HG02642 (cell line): ENCODE measurements around the gene PCNX2.

ENCODE experiments used
- ATAC-seq: cut with Tn5 transposase; IDR thresholded peaks from one replicate; pipeline ENCODE4 v1.9.1; 2021; ENCODE audit warnings: mild to moderate bottlenecking; ENCODE audit not compliant: unreplicated experiment, poor library complexity

The PCNX2 gene

GRCh38 chr1:233295237-233295974, at the start of gene PCNX2:
Gene PCNX2, minus strand, starts transcription at chr1:233295725. Its CDS starts 247 bp downstream, at chr1:233295478.
- ATAC-seq, result peak; percentile 96

- no peak for ATAC-seq
These were observed 47.7 kb upstream of the PCNX2 start for GRCh38 chr1:233343262-233343661.

GRCh38 chr1:233342086-233342485, 46.6 kb upstream of the PCNX2 start:
- ATAC-seq, result no peak

- ATAC-seq, result no peak
These were observed 45.5 kb upstream of the PCNX2 start for GRCh38 chr1:233340966-233341516.

GRCh38 chr1:233340031-233340555, 44.6 kb upstream of the PCNX2 start:
- no peak for ATAC-seq

GRCh38 chr1:233338102-233338501, 42.6 kb upstream of the PCNX2 start:
- no peak for ATAC-seq

GRCh38 chr1:233337505-233337904, 42.0 kb upstream of the PCNX2 start:
- no peak for ATAC-seq

GRCh38 chr1:233336554-233337456, 41.3 kb upstream of the PCNX2 start:
- no peak for ATAC-seq

GRCh38 chr1:233334092-233334491, 38.6 kb upstream of the PCNX2 start:
- ATAC-seq, result no peak

- no peak for ATAC-seq
These were observed 37.6 kb upstream of the PCNX2 start for GRCh38 chr1:233333086-233333485.

- no peak for ATAC-seq
These were observed 36.4 kb upstream of the PCNX2 start for GRCh38 chr1:233331676-233332519.

- peak; percentile 25 for ATAC-seq
These were observed 32.8 kb upstream of the PCNX2 start for GRCh38 chr1:233328142-233328921.

- peak; percentile 59 for ATAC-seq
These were observed 32.2 kb upstream of the PCNX2 start, which contains the start of gene MAP3K21 for GRCh38 chr1:233327651-233328141. Gene MAP3K21, plus strand, starts transcription at chr1:233327724. Its CDS starts 305 bp downstream, at chr1:233328029.

GRCh38 chr1:233326811-233327650, 31.5 kb upstream of the PCNX2 start:
- ATAC-seq, result peak; percentile 92

- no peak for ATAC-seq
These were observed 30.8 kb upstream of the PCNX2 start for GRCh38 chr1:233326319-233326718.

- ATAC-seq, result no peak
These were observed 28.2 kb upstream of the PCNX2 start for GRCh38 chr1:233323718-233324117.

GRCh38 chr1:233320023-233320422, 24.5 kb upstream of the PCNX2 start:
- no peak for ATAC-seq

- no peak for ATAC-seq
These were observed 23.7 kb upstream of the PCNX2 start for GRCh38 chr1:233319272-233319671.
